ENCODE data around the gene PPP2R2B. TPM values are rescaled to one million over a fixed set of nuclear protein-coding genes. Genes with fewer than 3 reads are reported as not detected.

The PPP2R2B gene
- polyA plus RNA-seq, 1 donor (not counting 4 experiments of a cell fraction or from before 2014, with no cell fraction given), result 0.33 TPM

- Histone ChIP-seq H3K4me3 (ENCODE audit: control insufficient read depth in 2 of 3, extremely low read depth in 1 of 3, insufficient read depth in 2 of 3, low read depth in 1 of 3, low read length in 3 of 3) (no peak overlapping the region), H3K27ac (ENCODE audit: control insufficient read depth, insufficient read depth, low read length) (no peak overlapping the region), H3K4me1 (ENCODE audit: control insufficient read depth, extremely low read depth, insufficient read depth, low read length) (peaks cover 12% of the 10 kb centered on the region), H4K20me1 (ENCODE audit: control insufficient read depth, extremely low read depth, insufficient read depth, low read length) (no peaks in the 10 kb centered on the region), H3K9me1 (ENCODE audit: control insufficient read depth, extremely low read depth, insufficient read depth, low read length) (no peaks in the 10 kb centered on the region), H3K9me3 (ENCODE audit: control insufficient read depth, low read depth, low read length) (no peaks in the 10 kb centered on the region), H2AFZ (ENCODE audit: control insufficient read depth, low read length) (no peak overlapping the region), H3K36me3 (ENCODE audit: control insufficient read depth in 2 of 2, extremely low read depth in 1 of 2, insufficient read depth in 2 of 2, low read length in 2 of 2) (no peaks in the 10 kb centered on the region), H3K4me2 (ENCODE audit: control insufficient read depth, extremely low read depth, insufficient read depth, low read depth, low read length) (no peak overlapping the region), H3K9ac (ENCODE audit: control insufficient read depth, extremely low read depth, insufficient read depth, low read length) (no peak overlapping the region), H3K79me2 (ENCODE audit: control insufficient read depth, insufficient read depth, low read length) (no peaks in the 10 kb centered on the region), H3K27me3 (ENCODE audit: control insufficient read depth, extremely low read depth, insufficient read depth, low read length) (no peaks in the 10 kb centered on the region)
- DNase-seq (ENCODE audit: low read depth, low spot score) (no peak), FAIRE-seq (no peak)
- TF ChIP-seq EZH2 (IDR thresholded peaks at IDR 0.05; ENCODE audit: low read length), result no peak
- TF ChIP-seq CTCF (optimal IDR thresholded peaks at IDR 0.05 in 1 of 3, IDR thresholded peaks at IDR 0.05 in 1 of 3, conservative IDR thresholded peaks at IDR 0.05 in 1 of 3; ENCODE audit: extremely low read depth in 1 of 3, insufficient read depth in 2 of 3, low read length in 3 of 3), result no peak
- dilution Hi-C loops (cut with MboI; ENCODE audit: extremely low pct_ligation_motif_present, low sequenced_read_pairs), result no loop called here
Measured at GRCh38 chr5:146719179-146719578, 159.4 kb downstream of the PPP2R2B start.

- FAIRE-seq (peak; percentile 48), DNase-seq (ENCODE audit: low read depth, low spot score) (no peak)
- Histone ChIP-seq H3K9me3 (ENCODE audit: control insufficient read depth, low read depth, low read length) (no peaks in the 10 kb centered on the region), H3K9ac (ENCODE audit: control insufficient read depth, extremely low read depth, insufficient read depth, low read length) (no peak overlapping the region), H2AFZ (ENCODE audit: control insufficient read depth, low read length) (peak overlapping the region; percentile 34), H4K20me1 (ENCODE audit: control insufficient read depth, extremely low read depth, insufficient read depth, low read length) (no peaks in the 10 kb centered on the region), H3K4me3 (ENCODE audit: control insufficient read depth in 2 of 3, extremely low read depth in 1 of 3, insufficient read depth in 2 of 3, low read depth in 1 of 3, low read length in 3 of 3) (no peak overlapping the region), H3K36me3 (ENCODE audit: control insufficient read depth in 2 of 2, extremely low read depth in 1 of 2, insufficient read depth in 2 of 2, low read length in 2 of 2) (no peaks in the 10 kb centered on the region), H3K27ac (ENCODE audit: control insufficient read depth, insufficient read depth, low read length) (no peak overlapping the region), H3K27me3 (ENCODE audit: control insufficient read depth, extremely low read depth, insufficient read depth, low read length) (no peaks in the 10 kb centered on the region), H3K4me2 (ENCODE audit: control insufficient read depth, extremely low read depth, insufficient read depth, low read depth, low read length) (peak overlapping the region; percentile 43), H3K9me1 (ENCODE audit: control insufficient read depth, extremely low read depth, insufficient read depth, low read length) (no peaks in the 10 kb centered on the region), H3K79me2 (ENCODE audit: control insufficient read depth, insufficient read depth, low read length) (no peaks in the 10 kb centered on the region), H3K4me1 (ENCODE audit: control insufficient read depth, extremely low read depth, insufficient read depth, low read length) (peaks cover 12% of the 10 kb centered on the region)
- no peak for TF ChIP-seq CTCF (optimal IDR thresholded peaks at IDR 0.05 in 1 of 3, IDR thresholded peaks at IDR 0.05 in 1 of 3, conservative IDR thresholded peaks at IDR 0.05 in 1 of 3; ENCODE audit: extremely low read depth in 1 of 3, insufficient read depth in 2 of 3, low read length in 3 of 3)
- no peak for TF ChIP-seq EZH2 (IDR thresholded peaks at IDR 0.05; ENCODE audit: low read length)
- dilution Hi-C loops (cut with MboI; ENCODE audit: extremely low pct_ligation_motif_present, low sequenced_read_pairs), result no loop called here
Measured at GRCh38 chr5:146718609-146719008, 159.9 kb downstream of the PPP2R2B start.
